Stimulated activated CD4-positive, alpha-beta T cell treated with anti-CD3 and anti-CD28 coated beads, Interleukin-1b, Interleukin-23, amount 100 ng/mL, for 1 hour (primary cell): ENCODE results near the gene ABCB9.
"Not testable (repeated sequence)": the region's sequence is repeated elsewhere in the genome, so short reads cannot be mapped to it uniquely, and the experiment has no call there.

Experiments used
- DNase-seq, 2 donors: peaks; one replicate each; pipeline ENCODE4 v3.0.0-alpha.2; 2020; ENCODE audit warnings: low read depth in 2 of 2

ABCB9 gene

GRCh38 chr12:122965851-122966742, at the start of gene ABCB9:
Gene ABCB9 (minus strand): TSS chr12:122966463. CDS start chr12:122960235, 6,228 bp downstream.
- DNase-seq = peak; percentile 92 to 96

GRCh38 chr12:123014473-123014872, 48.2 kb upstream of the ABCB9 start:
- not testable (repeated sequence) for DNase-seq

- DNase-seq = no peak
Observed at GRCh38 chr12:123013185-123014095, 47.2 kb upstream of the ABCB9 start.

DNA sequence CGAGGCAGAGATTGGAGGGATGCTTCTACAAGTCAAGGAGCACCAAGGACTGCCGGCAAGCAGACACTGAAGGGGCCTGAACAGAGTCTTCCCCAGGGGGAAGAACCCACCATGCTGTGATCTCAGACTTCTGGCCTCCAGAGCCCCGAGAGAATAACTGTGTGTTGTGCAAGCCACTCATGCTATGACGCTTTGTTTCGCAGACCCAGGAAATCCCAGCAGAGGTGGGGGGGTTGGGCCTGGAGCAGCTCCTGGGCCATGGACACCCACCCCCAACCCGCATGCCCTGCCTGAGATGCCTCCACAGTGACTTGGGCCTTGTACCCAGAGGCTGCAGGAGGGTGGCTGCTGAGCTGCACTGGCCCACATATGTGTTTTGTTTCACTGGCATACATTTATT, 45.4 kb upstream of the ABCB9 start:
- DNase-seq = no peak

GRCh38 chr12:123010681-123011080, 44.4 kb upstream of the ABCB9 start:
- no peak for DNase-seq

GRCh38 chr12:123010110-123010509, 43.8 kb upstream of the ABCB9 start:
- no peak for DNase-seq

DNA sequence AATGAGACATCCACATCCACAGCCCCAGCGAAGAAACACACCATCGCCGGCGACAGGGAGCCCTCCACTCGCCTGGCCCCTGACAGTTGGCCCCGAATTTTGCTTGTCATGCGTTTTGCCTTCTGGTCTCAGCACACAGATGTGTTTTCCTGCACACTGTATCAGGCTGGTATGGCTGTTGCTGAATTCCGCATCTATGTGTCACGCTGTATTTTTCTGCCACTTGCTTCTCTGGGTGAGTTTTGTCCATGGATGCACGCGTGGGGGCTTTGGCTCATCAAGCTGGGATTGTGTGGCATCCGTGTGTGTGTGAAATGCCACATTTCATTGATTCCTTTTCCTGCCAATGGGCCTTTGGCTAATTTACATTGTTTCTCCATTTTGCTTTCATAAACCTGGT, 40.7 kb upstream of the ABCB9 start:
- no peak for DNase-seq

- no peak for DNase-seq
Observed at GRCh38 chr12:123005081-123005626, 38.9 kb upstream of the ABCB9 start.

DNA sequence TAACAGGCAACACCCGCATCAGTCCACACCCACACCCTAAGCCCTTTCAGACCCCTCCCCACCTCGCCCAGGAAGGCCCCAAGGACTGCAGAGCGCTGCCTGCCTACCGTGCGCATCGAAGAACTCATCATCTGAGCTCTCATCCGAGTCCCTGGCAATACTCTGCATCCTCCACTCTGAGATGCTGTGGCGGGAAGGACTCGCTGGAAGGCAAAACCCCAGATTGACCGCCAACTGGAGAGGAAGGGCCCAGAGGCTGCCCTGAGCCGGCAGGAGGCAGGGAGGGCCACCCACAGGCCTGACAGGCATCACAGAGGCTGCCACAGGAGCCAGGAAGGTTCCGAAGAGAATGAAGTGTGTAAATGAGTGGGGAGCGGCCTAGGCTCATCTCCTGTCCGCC, 38.0 kb upstream of the ABCB9 start:
- DNase-seq = no peak

DNA sequence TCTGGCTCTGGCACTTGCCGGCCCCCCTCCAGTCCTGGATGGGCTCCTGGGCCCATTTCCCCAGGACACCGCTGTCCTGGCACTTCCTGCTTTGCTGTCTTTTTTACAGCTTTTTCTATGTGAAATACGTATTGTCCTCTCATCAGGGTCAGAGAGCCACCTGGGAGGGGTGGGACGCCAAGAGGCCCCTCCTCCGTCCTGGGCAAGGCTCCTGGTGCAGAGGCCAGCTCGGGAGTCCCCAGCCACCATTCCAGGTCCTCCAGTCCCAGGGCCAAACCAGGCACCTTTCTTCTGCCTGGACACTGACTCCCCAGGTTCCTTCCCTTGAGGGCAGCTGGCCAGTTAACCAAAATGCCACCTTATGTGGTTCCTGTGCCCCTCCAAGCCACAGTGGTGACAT, 37.0 kb upstream of the ABCB9 start:
- no peak for DNase-seq

GRCh38 chr12:123001464-123001863, 35.2 kb upstream of the ABCB9 start:
- DNase-seq = no peak

GRCh38 chr12:123000578-123000977, 34.3 kb upstream of the ABCB9 start:
- DNase-seq = no peak

DNA sequence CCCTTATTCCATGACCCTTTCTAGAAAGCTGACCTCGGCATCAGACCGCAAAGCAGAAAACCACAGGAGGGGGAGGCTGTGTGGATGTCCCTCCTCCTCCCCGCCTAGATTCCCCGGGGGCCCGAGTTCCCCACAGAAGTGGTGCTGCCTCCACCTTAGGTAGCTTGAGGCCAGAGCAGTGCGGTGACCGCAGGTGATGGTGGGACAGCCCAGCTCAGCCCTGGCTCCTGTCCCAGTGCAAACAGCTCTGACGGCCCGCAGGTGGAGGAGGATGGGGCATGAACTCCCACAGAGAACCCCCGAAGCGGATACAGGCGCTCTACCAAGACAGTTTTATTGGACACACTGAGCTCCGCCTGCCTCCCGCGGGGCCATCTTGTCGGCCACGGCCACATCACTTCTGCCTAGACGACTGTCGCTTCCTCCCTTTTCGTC, 33.7 kb upstream of the ABCB9 start:
- DNase-seq = no peak

- DNase-seq = no peak
Observed at GRCh38 chr12:122999196-122999946, 33.1 kb upstream of the ABCB9 start.

DNA sequence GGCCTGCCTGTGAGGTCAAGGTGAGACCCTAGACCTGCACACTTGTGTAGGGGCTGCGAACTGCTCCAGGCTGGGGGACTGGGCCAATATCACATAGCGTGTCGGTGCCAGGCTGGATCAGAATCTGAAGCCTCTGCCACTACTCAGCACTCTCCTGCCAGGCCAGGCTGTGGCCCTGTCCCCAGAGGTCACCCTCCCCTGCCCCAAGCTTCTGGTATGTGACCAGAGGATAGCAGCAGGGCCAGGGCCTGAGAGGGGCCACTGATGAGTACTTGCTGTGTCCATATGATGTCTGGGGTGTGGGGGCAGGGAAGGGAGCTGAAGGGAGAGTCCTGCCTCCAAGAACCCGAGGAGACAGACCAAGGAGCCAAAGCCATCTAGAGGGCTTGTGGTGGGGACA, 32.1 kb upstream of the ABCB9 start:
- no peak for DNase-seq

DNA sequence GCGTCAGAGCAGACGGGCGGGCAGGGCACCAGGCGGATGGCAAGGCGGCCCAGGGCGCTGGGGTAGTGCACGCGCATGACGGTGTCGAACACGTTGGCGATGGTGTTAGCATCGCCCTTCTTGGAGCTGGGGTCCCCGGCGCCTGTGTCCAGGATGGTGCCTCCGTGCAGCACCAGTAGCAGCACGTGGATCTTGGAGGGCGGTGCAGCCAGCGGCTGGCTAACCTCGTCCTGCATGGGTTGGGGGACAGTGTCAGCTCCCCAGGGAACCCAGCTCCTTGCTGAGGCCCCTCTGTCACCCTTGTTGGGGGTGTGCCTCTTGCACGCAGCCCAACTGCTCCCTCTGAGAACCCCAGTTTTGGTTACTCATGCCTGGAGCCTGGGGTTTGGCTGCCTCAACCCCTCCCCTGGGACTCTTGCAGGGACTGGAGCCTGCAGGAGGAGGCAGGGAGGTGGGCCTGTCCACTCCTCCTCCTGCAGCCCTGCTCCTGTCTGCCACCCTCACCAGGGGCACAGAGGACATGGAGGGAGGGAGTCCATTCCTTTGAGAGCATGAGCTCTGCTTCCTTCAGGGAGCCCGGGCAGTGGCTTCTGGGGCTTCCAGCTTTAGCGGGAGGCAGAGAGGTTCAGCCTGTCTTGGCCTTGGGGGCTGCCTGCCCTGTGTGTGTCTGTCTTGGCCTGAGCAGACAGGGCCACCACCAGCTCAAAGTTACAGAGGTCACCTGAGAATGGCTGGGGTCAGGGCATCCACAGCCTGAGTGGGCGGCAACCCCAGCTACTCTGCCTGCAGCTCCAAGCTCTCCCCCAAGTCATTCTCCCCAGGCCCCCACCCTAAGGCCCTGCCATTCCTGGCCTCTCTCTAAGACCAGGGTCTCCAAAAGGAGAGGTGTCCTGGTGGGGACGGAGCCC, 31.3 kb upstream of the ABCB9 start:
- DNase-seq = no peak

DNA sequence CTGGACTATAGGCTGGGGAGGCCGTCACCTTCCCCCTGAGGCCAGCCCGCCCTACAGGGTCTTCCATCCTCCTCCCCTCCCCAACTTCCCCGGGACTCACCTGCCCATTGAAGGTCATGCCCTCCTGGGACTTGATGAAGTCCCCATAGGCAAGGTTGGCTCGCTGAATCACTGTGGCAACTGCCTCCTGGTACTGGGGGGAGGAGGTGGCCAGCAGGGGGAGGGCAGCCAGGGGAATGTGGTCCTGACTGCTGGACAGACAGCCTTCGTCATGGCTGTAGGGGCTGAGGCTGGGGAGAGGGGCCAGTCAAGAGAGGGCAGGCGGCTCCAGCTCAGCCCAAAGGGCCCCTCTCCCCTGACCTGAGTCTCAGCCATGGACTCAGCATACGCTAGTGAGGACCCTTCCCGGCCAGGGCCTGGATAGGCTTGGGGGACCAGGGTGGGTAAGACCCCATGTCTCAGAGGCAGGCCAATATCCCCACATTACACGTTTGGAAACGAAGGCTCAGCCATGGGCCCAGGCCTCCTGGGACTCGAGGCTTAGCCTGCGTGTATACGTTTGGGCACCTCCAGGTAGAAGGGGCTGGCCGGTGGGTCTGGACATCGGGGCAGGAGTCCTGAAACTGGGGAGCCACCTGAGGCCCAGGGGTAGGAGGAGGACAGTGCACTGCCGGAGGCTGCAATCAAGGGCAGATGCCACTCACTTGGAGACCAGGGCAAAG, 30.5 kb upstream of the ABCB9 start:
- DNase-seq = no peak

GRCh38 chr12:122996188-122996601, 29.9 kb upstream of the ABCB9 start:
- no peak for DNase-seq

- no peak for DNase-seq
Observed at GRCh38 chr12:122995503-122996187, 29.4 kb upstream of the ABCB9 start.
